ENCODE results near the gene TBC1D7.

The TBC1D7 gene

DNA sequence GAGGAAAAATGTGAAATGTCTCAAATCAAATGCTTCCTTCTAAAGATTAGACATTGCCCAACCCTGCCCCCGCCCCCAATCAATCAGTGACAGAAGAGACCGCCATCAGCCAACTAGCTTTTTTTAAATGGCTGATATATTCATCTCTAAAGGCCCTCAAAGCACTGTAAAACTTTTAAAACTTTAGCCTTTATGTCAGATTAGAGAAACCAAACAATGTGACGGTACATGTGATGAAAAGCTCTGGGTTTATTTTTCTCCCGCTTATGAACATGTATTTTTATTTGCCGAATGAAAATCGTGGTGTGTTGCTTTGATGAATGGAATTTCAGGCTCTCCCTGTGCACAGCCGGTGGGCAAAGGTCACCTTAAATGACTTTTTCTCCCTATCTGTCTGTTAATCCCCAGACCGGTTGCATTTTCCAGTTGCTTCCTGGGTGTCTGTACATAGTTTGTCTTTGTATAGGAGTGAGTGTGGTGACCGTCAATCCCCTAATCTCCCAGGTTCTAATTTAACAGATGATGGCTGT lies 38.5 kb downstream of the TBC1D7 start:
- DNase-seq, result no peak

DNA sequence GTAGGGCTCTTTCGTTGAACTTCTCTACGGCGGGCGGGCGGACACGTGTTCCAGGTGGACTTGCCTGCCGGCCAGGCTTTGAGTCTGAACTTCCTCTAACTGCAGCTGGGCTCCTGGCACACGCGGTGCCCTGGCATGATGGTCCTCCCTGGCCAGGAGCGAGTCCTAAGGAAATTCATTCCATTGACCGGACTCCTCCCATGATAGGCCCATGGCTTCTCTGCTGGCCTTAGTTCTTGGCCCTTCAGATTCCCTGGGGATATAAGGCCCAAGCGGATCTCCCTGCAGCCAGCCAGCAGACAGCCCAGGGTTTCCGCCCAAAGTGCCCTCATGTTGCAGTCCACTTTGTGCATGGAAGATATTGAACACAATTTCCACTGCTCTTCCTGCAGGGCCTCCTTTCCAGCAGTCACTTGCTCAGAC lies 39.4 kb downstream of the TBC1D7 start:
- DNase-seq, result no peak

DNA sequence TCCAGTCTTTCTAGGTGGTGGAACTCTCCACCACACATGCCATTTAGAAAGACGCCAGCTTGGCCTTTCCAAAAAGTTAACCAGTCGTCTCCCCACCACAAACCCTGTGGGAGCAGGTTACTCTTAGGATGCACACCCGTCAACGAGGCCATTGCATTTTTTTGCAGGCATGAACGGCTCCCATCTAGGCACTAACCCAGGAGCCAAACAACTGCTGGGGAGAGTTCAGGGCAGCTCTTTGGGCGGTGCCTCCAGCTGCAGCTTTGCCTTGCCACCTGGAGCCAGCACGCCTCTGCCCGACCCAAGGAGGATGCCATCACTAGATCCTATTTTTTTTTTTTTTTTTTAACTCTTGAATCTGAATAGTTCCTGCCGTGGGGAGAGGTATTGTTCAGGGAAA lies 39.9 kb downstream of the TBC1D7 start:
- no peak for DNase-seq

- no peak for DNase-seq
Measured at GRCh38 chr6:13287104-13287503, 41.2 kb downstream of the TBC1D7 start.

DNA sequence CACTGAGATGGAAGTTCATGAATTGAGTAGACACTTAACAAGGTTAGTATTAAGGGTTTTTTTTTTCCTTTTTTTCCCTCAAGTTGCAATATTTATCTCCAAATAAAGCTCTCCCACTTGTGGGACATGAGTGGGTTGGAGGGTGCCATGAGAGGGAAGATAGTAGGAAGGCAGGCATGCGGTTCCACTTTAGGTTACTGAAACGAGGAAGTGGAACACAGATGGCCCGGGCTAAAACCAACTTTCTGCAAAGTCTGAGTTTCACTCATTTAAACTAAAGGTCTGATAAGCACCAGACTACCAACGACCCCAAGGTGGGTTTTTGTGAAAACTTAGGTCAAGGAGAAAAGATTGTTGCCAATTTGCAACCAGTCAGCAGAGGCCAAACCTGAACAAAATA lies 42.2 kb downstream of the TBC1D7 start:
- no peak for DNase-seq

DNA sequence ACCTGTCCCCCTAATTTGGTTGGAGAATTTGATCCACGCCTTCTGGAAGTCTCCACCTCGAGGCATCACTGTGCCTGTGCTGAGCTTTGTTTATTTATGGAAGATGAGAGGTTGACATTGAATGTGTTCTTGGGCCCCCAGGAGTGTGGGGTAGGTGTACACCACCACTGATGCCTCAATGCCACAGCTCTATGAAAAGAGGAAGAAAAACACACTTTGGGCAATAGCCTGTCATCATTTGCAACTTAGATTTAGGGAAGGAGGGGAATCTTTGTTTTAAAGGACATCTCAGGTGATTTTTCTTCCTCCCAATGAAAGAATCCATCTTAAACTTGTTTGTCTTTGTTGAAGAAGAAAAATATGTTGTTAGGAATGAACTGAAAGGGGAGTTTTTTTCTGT lies 42.6 kb downstream of the TBC1D7 start:
- no peak for DNase-seq

DNA sequence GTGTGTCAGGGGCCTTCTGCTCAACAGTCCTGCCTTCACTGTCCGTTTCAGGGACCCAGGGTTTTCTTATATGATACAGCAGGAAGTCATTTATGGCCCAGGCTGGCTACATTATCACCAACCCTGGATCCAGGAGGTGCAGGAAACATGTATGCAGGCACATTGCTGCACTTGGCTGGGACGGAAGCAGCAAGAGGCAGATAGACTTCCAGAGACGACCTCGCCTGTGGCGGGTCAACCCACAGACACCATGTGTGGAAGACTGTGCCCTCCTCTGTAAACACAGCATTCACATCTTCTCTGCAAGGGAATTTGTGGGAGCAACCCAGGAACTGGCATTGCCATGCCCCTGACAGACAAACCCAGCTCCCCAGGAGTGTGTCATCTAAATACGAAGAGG lies 43.7 kb downstream of the TBC1D7 start:
- no peak for DNase-seq

DNA sequence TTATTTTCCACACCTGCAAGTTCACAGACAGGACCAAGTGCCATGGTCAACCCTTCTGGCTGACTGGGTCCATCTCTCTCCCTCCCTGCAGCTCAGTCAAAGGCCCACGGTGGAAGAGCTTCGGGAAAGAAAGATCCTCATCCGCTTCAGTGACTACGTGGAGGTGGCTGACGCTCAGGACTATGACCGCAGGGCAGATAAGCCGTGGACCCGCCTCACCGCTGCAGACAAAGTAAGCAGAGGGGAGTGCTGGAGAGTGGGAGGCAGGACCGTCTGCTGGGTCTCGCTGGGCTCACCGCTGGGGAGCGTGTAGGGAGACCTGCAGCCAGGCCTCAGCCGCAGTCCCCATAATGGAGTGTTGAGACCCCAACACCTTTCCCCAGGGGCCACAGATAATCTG lies 45.0 kb downstream of the TBC1D7 start:
- no peak for DNase-seq

GRCh38 chr6:13282393-13283069 lies 45.8 kb downstream of the TBC1D7 start:
- no peak for DNase-seq

DNA sequence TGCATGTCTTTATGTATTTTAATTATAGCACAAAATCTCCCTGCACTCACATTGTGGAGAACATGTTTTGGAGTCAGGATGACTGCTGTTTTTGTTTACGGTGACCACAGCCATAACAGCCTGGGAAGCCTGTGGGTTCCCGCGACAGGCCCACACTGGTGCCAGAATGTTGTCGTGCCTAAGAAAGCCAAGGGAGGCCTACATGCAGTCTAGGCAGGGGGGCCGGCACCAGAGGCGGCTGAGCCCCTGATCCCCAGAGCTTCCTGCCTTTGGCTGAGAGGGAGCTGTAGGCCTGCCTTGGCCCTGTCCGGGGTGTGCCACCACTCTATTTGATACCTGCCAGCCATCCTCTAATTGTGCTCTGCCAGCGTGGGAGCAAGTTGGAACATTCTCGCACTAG lies 46.7 kb downstream of the TBC1D7 start:
- DNase-seq, result no peak

DNA sequence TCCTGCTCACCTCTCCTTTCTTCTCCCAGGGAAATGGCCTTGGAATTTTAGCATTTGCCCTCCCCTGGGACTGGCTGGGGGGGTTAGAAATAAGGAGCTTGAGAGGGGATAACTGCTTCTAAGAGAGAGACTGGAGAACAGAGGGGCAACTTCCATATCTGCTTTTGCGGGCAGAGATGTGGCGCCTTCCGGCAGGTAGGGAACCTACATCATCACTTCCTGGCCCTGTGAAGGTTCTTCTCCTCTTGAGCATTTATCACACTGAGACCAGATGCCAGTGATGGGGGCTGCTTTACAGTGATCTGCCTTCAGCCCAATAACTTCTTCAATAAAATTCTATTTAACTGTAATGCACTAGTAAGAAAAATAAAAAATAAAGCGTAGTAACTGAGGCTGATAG lies 48.1 kb downstream of the TBC1D7 start:
- no peak for DNase-seq

GRCh38 chr6:13278991-13279390 lies 49.3 kb downstream of the TBC1D7 start:
- no peak for DNase-seq

DNA sequence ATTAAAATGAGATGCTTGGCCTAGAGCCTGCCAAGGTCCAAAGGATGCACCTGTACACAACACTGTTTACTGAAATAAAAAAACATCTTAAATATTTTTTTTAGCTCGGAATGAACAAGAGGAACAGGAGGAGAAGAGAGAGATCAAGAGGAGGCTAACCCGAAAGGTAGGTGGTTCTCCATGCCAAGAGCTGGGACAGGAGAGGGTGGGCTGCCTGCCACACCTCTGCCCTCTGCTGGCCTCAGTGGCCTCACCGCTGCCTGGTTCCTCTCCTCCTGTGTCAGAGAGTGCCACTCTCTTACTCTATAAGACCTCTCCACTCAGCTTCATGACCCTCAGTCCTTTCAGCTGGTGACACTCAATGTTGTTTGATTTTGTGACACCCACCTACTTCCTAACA lies 50.2 kb downstream of the TBC1D7 start:
- no peak for DNase-seq

GRCh38 chr6:13277231-13277630 lies 51.1 kb downstream of the TBC1D7 start:
- DNase-seq, result no peak

GRCh38 chr6:13275435-13275989 lies 52.8 kb downstream of the TBC1D7 start:
- DNase-seq, result no peak

GRCh38 chr6:13274707-13275434 lies 53.5 kb downstream of the TBC1D7 start:
- DNase-seq, result no peak

GRCh38 chr6:13273931-13274706 lies 54.2 kb downstream of the TBC1D7 start:
- DNase-seq, result no peak

DNA sequence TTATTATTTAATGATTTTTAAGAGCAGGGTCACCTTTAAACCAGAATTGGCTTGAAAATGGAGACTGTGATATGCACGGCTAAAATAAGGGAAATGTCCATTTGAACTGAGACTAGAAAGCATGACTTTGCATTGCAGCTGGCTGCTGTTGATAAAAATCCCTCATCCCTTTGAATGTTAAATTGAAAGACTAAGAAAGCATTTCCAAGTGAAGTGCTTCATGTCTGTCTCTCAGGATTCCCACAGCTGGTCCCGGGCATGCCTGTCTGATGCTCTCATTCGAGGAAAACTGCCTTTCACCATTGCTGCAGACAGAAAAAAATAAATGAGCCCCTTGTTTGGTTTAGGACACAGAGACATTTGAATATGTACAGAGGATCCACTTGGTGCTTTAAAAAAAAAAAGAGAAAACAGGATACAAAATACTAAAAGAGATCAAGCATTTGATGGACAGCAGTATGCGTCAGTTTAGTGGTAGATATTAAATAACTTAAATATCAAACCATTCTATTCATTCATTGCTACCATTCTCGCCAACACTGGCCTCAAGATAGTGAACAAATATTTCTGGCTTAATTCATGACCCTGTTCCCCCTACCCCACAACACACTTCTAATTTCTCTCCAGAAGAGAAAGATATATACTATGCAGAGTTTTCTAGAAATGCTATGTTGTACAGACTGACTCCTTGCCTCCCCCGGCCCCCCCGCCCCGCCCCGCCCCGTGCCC lies 55.0 kb downstream of the TBC1D7 start:
- DNase-seq, result no peak

- DNase-seq, result no peak
Measured at GRCh38 chr6:13272131-13273046, 55.9 kb downstream of the TBC1D7 start.

- DNase-seq, result no peak
Measured at GRCh38 chr6:13268913-13269518, 59.3 kb downstream of the TBC1D7 start.

DNA sequence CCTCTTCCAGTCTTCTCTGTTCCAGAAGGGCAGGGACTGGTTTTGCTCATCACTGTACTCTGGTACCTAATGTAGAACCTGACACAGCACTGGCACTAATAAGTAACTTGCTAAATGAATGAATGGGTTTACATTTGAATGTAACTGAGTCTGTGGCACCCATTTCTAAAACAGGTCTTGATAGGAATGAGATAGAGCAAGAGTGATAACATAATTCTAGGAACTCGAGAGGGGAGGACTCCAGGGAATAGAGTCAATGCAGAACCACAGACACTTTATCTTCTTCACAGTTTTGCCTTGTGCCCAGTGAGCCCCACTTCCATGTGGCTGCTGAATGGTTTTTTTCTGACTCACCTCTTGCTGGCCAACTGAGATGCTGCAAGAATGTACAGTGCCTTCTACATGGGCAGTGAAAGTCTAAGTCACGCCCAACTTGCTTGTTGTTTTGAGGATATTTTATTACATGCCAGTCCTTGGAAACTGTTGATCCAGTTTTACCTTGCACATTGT lies 61.1 kb downstream of the TBC1D7 start:
- DNase-seq, result no peak
